WERI-Rb-1 (cell line): ENCODE measurements around the gene EHBP1L1.

Experiments
- DNase-seq: peaks from one replicate; pipeline ENCODE4 v3.0.0-alpha.2; 2020
- H3K27ac ChIP-seq: fragments of 250-450 bp; sonication (Bioruptor Pico); 2 replicates; pipeline ENCODE4 v1.5.1; 2020; ENCODE audit warnings: mild to moderate bottlenecking, moderate library complexity
- H3K27me3 ChIP-seq: fragments of 250-450 bp; sonication (Bioruptor Pico); 2 replicates; pipeline ENCODE4 v1.5.1; 2021; ENCODE audit warnings: mild to moderate bottlenecking, low read depth, moderate library complexity; ENCODE audit not compliant: insufficient read depth, severe bottlenecking
- H3K36me3 ChIP-seq: fragments of 250-450 bp; sonication (Bioruptor Pico); 2 replicates; pipeline ENCODE4 v1.5.1; 2020; ENCODE audit warnings: mild to moderate bottlenecking, moderate library complexity
- H3K4me3 ChIP-seq: 2 replicates; pipeline ENCODE4 v1.5.1; 2011; ENCODE audit warnings: low read depth, mild to moderate bottlenecking, control low read depth, low read length
- H3K9me3 ChIP-seq: fragments of 250-450 bp; sonication (Bioruptor Pico); 2 replicates; pipeline ENCODE4 v1.5.1; 2021; ENCODE audit warnings: mild to moderate bottlenecking, moderate library complexity; ENCODE audit not compliant: severe bottlenecking
- TF ChIP-seq, protein P1 (sequence below): IDR thresholded peaks from 2 replicates; pipeline ENCODE4 v1.5.1; 2011; ENCODE audit warnings: low read depth, mild to moderate bottlenecking, control low read depth, inconsistent platforms, low read length

Gene EHBP1L1

GRCh38 chr11:65542738-65543390, 33.0 kb upstream of the EHBP1L1 start:
- no peak overlapping the region for H3K27ac ChIP-seq
- no peak overlapping the region for H3K4me3 ChIP-seq
- DNase-seq, result no peak
- H3K36me3 ChIP-seq, result peaks cover 21% of the 10 kb centered on the region
- H3K9me3 ChIP-seq, result no peaks in the 10 kb centered on the region
- TF ChIP-seq, protein P1, sequence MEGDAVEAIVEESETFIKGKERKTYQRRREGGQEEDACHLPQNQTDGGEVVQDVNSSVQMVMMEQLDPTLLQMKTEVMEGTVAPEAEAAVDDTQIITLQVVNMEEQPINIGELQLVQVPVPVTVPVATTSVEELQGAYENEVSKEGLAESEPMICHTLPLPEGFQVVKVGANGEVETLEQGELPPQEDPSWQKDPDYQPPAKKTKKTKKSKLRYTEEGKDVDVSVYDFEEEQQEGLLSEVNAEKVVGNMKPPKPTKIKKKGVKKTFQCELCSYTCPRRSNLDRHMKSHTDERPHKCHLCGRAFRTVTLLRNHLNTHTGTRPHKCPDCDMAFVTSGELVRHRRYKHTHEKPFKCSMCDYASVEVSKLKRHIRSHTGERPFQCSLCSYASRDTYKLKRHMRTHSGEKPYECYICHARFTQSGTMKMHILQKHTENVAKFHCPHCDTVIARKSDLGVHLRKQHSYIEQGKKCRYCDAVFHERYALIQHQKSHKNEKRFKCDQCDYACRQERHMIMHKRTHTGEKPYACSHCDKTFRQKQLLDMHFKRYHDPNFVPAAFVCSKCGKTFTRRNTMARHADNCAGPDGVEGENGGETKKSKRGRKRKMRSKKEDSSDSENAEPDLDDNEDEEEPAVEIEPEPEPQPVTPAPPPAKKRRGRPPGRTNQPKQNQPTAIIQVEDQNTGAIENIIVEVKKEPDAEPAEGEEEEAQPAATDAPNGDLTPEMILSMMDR, result no peak
- no peaks in the 10 kb centered on the region for H3K27me3 ChIP-seq

- Histone ChIP-seq H3K4me3 (no peak overlapping the region), H3K36me3 (no peaks in the 10 kb centered on the region), H3K27me3 (no peaks in the 10 kb centered on the region), H3K27ac (no peak overlapping the region), H3K9me3 (no peaks in the 10 kb centered on the region)
- TF ChIP-seq, protein P1, result no peak
- DNase-seq, result no peak
Measured at GRCh38 chr11:65545853-65546216, 30.0 kb upstream of the EHBP1L1 start.

GRCh38 chr11:65546217-65546958, 29.5 kb upstream of the EHBP1L1 start:
- no peaks in the 10 kb centered on the region for H3K9me3 ChIP-seq
- no peak overlapping the region for H3K4me3 ChIP-seq
- DNase-seq, result no peak
- H3K36me3 ChIP-seq, result no peaks in the 10 kb centered on the region
- H3K27ac ChIP-seq, result no peak overlapping the region
- no peaks in the 10 kb centered on the region for H3K27me3 ChIP-seq
- TF ChIP-seq, protein P1, result no peak

GRCh38 chr11:65547446-65548125, 28.3 kb upstream of the EHBP1L1 start:
- TF ChIP-seq, protein P1, result no peak

GRCh38 chr11:65548395-65548794, 27.5 kb upstream of the EHBP1L1 start:
- DNase-seq, result no peak
- Histone ChIP-seq H3K36me3 (no peaks in the 10 kb centered on the region), H3K4me3 (no peak overlapping the region), H3K27ac (no peak overlapping the region), H3K27me3 (no peaks in the 10 kb centered on the region), H3K9me3 (no peaks in the 10 kb centered on the region)
- TF ChIP-seq, protein P1, result no peak

More at GRCh38 chr11:65547446-65548125, 28.3 kb upstream of the EHBP1L1 start:
- Histone ChIP-seq H3K4me3 (no peak overlapping the region), H3K27ac (no peak overlapping the region), H3K9me3 (no peaks in the 10 kb centered on the region), H3K27me3 (no peaks in the 10 kb centered on the region), H3K36me3 (no peaks in the 10 kb centered on the region)
- DNase-seq, result no peak
